ENCODE data around the gene CDADC1. TPM values are rescaled to one million over a fixed set of nuclear protein-coding genes. Genes with fewer than 3 reads are reported as not detected.

The CDADC1 gene
- 4.0 and 6.1 TPM in 2 replicates for total RNA-seq

DNA sequence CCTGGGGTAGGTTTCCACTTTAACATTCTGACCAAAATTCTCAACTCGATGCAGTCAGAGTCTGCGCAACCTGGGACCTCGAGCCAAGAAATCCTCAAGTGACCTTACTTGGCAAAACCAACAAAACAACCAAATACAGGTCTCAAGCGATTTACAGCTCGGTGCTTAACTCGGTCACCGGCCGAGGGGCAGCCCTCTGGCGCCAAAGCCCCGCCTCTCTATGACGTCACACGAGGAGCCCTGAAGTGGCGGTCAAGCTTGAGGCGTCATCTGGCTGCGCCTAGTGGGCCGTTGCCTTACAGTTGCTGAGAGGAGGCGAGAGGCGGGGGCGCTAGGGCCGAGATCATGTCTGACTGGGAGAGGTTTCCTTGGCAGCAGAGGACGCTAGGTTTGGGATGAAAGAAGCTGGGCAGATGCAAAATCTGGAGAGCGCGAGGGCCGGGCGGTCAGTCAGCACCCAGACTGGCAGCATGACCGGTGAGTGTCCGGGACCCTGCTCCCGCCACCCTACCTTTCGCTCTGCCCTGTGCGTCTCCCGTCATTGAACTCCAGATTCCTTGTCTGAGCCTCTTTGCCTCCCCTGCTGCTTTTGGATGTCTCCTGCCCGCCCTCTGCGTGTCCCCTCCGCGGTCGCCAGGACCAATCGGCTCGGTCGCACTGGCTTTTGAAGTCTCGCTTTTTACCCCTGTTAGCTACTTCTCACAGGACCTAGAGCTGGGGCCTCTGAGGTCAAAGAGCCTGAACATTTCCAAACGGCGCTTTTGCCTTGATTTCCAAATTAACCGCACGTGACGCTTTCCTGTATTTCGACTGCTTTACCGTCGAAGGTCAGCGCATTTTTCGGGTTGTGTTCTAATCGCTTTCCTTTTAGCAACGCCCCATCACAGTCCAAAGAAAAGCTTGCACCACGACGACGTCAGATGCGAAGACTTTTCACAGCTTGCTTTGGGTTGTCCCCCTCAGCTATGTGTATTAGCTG is at the start of gene CDADC1:
Gene CDADC1 (plus strand): TSS at position 283 of the 979 bp plus-strand sequence. CDS start 113 bp downstream, at position 396.

DNA sequence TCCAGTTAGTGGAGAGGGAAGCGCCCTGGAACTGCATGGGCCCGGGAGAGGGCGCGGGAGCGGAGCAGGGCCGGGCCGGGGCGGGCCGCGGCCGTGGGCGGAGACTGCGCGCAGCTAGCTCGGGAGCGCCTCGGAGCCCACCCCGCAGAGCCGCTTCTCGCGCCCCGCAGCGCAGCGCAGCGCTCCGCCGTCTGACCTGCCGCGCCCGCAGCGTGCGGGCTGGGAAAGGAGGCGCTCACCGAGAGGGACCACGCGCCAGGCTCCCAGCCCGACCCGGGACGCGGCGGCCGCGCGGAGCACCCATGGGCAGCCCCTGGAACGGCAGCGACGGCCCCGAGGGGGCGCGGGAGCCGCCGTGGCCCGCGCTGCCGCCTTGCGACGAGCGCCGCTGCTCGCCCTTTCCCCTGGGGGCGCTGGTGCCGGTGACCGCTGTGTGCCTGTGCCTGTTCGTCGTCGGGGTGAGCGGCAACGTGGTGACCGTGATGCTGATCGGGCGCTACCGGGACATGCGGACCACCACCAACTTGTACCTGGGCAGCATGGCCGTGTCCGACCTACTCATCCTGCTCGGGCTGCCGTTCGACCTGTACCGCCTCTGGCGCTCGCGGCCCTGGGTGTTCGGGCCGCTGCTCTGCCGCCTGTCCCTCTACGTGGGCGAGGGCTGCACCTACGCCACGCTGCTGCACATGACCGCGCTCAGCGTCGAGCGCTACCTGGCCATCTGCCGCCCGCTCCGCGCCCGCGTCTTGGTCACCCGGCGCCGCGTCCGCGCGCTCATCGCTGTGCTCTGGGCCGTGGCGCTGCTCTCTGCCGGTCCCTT is 27.5 kb upstream of the CDADC1 start, which contains the start of gene MLNR:
Gene MLNR (plus strand): TSS at position 303 of the 820 bp plus-strand sequence. CDS start 0 bp downstream, at position 303.

Other genes with a start within 250 kb of the CDADC1 start
- gene MLNR, start 27.6 kb upstream of the CDADC1 start, total RNA-seq: 0.17 TPM in 1 of 2 replicates, not detected in the other
- 10.6 and 18.2 TPM in 2 replicates for gene CAB39L, start 196.1 kb downstream of the CDADC1 start, total RNA-seq
- gene SETDB2, start 196.3 kb downstream of the CDADC1 start, total RNA-seq: 10.6 and 21.1 TPM in 2 replicates
- 19.8 and 32.9 TPM in 2 replicates for gene PHF11, start 248.0 kb downstream of the CDADC1 start, total RNA-seq

All from smooth muscle cell of trachea (primary cell).